Mammary epithelial cell (primary cell): Measurements from ENCODE around the gene NEK5.

Experiments used
- CTCF ChIP-seq, 2 donors: IDR thresholded peaks in 1 of 2; conservative IDR thresholded peaks in 1 of 2; 2 replicates each; pipeline ENCODE4 v1.5.1; 2011 to 2012; ENCODE audit warnings: inconsistent platforms in 2 of 2, low read length in 2 of 2, mild to moderate bottlenecking in 2 of 2, control low read depth in 1 of 2, low read depth in 1 of 2; ENCODE audit not compliant: insufficient read depth in 1 of 2; ENCODE audit errors: extremely low read depth in 1 of 2
- EZH2 ChIP-seq: IDR thresholded peaks from 2 replicates; pipeline ENCODE4 v1.6.1; 2012; ENCODE audit warnings: low read length, inconsistent platforms, borderline replicate concordance

GRCh38 chr13:52141299-52141698, 12.4 kb upstream of the NEK5 start:
- TF ChIP-seq CTCF (conservative IDR thresholded peaks at IDR 0.05 in 1 of 2, IDR thresholded peaks at IDR 0.05 in 1 of 2; ENCODE audit: extremely low read depth in 1 of 2, insufficient read depth in 1 of 2, low read depth in 1 of 2, low read length in 2 of 2): no peak
- TF ChIP-seq EZH2: no peak
